A549 (cell line): ENCODE data around the gene ACOD1. TPM values are rescaled to one million over a fixed set of nuclear protein-coding genes. Genes with fewer than 3 reads are reported as not detected.

ENCODE experiments used
- ATAC-seq, 2 experiments: fragments of 200-7000 bp in 1 of 2; fragments of >200 bp in 1 of 2; cut with Nextera tagmentation in 1 of 2; cut with Tn5 transposase in 1 of 2; 3 replicates each; pipeline versions ENCODE4 v1.8.0 to v1.9.1; 2018 to 2020; ENCODE audit warnings: mild to moderate bottlenecking in 1 of 2, moderate library complexity in 1 of 2
- CTCF ChIA-PET: fragments of 300-600 bp; sonication (Branson Sonifier 250); formaldehyde crosslinking; extraction: SDS; loops from one replicate; lab custom pipeline; 2021; ENCODE audit warnings: antibody characterized with exemption, inconsistent platforms; lab: Yijun Ruan, JAX
- POLR2A ChIA-PET: fragments of 350-600 bp; formaldehyde crosslinking; extraction: SDS; loops from one replicate; lab custom pipeline; 2021; ENCODE audit warnings: antibody characterized with exemption, inconsistent platforms; lab: Yijun Ruan, JAX
- DNase-seq, 2 experiments: peaks; one replicate each; pipeline versions ENCODE4 v3.0.0 to v3.0.0-alpha.2; 2011 to 2016; ENCODE audit warnings: low read depth in 1 of 2, low spot score in 1 of 2
- FAIRE-seq: peaks from 2 replicates; lab custom pipeline; 2011; peaks lifted over from hg19 to GRCh38; lab: Jason Lieb, UNC
- H3K27ac ChIP-seq, 2 experiments: fragments of >200 bp; sonication (Bioruptor Twin); formaldehyde crosslinking; 3 replicates each; pipeline ENCODE4 v1.5.1; 2016 to 2017
- H3K4me1 ChIP-seq: fragments of >200 bp; sonication (Bioruptor Twin); formaldehyde crosslinking; 3 replicates; pipeline ENCODE4 v1.6.1; 2016
- H3K4me2 ChIP-seq: fragments of >200 bp; sonication (Bioruptor Twin); formaldehyde crosslinking; 3 replicates; pipeline ENCODE4 v1.6.1; 2016
- H3K4me3 ChIP-seq: fragments of >200 bp; sonication (Bioruptor Twin); formaldehyde crosslinking; 3 replicates; pipeline ENCODE4 v1.5.1; 2016
- H3K9me3 ChIP-seq: fragments of >200 bp; sonication (Bioruptor Twin); formaldehyde crosslinking; 3 replicates; pipeline ENCODE4 v1.6.1; 2016
- BCL3 ChIP-seq: fragments of >200 bp; sonication (Bioruptor Twin); formaldehyde crosslinking; IDR thresholded peaks from 3 replicates; pipeline ENCODE4 v1.6.1; 2016
- BHLHE40 ChIP-seq: IDR thresholded peaks from 2 replicates; pipeline ENCODE4 v1.6.1; 2012; ENCODE audit warnings: low read depth, low read length, inconsistent platforms
- CBX8 ChIP-seq: fragments of 200-600 bp; sonication (generic); IDR thresholded peaks from 2 replicates; pipeline ENCODE4 v1.6.1; 2016
- CEBPB ChIP-seq, 2 experiments: fragments of >200 bp in 1 of 2; sonication (Bioruptor Twin) in 1 of 2; formaldehyde crosslinking in 1 of 2; IDR thresholded peaks; 2 replicates each; pipeline ENCODE4 v1.6.1; 2012 to 2016
- CHD2 ChIP-seq: fragments of 150-350 bp; IDR thresholded peaks from 2 replicates; pipeline ENCODE4 v1.6.1; 2014; ENCODE audit warnings: low read length; ENCODE audit not compliant: partially characterized antibody
- CTCF ChIP-seq: fragments of >200 bp; sonication (Bioruptor Twin); formaldehyde crosslinking; IDR thresholded peaks from 3 replicates; pipeline ENCODE4 v1.5.1; 2016
- EHMT2 ChIP-seq: fragments of 200-600 bp; sonication (generic); IDR thresholded peaks from 2 replicates; pipeline ENCODE4 v1.6.1; 2016; ENCODE audit warnings: antibody characterized with exemption, low read depth, mild to moderate bottlenecking, moderate library complexity
- FOSL2 ChIP-seq, 2 experiments: fragments of 450-650 bp in 1 of 2; fragments of >200 bp in 1 of 2; sonication (Bioruptor Twin) in 1 of 2; formaldehyde crosslinking; IDR thresholded peaks; 2 replicates each; pipeline versions ENCODE4 v1.5.0 to v1.6.1; 2016 to 2020; ENCODE audit warnings: mild to moderate bottlenecking in 1 of 2, moderate library complexity in 1 of 2
- HES2 ChIP-seq: fragments of >200 bp; sonication (Bioruptor Twin); formaldehyde crosslinking; IDR thresholded peaks from 2 replicates; pipeline ENCODE4 v1.6.1; 2016
- HOXA7 ChIP-seq: fragments of 250-450 bp; sonication (Bioruptor Pico); IDR thresholded peaks from 2 replicates; pipeline ENCODE4 v1.5.0; 2020; ENCODE audit warnings: mild to moderate bottlenecking, moderate library complexity
- JUN ChIP-seq, 2 experiments: fragments of >200 bp; sonication (Bioruptor Twin); formaldehyde crosslinking; IDR thresholded peaks; 2 replicates in 1 of 2; 3 replicates in 1 of 2; pipeline ENCODE4 v1.6.1; 2016 to 2017
- MAX ChIP-seq: IDR thresholded peaks from 2 replicates; pipeline ENCODE4 v1.6.1; 2012
- NPAS2 ChIP-seq: fragments of 250-450 bp; sonication (Bioruptor Pico); IDR thresholded peaks from 2 replicates; pipeline ENCODE4 v1.8.0; 2022; ENCODE audit warnings: mild to moderate bottlenecking, moderate library complexity, borderline replicate concordance
- PHF8 ChIP-seq: fragments of 200-600 bp; sonication (generic); IDR thresholded peaks from 2 replicates; pipeline ENCODE4 v1.6.1; 2016; ENCODE audit warnings: low read depth, mild to moderate bottlenecking, antibody characterized with exemption, moderate library complexity, borderline replicate concordance
- POLR2AphosphoS2 ChIP-seq: conservative IDR thresholded peaks from 2 replicates; pipeline ENCODE4 v1.6.1; 2012; ENCODE audit warnings: low read length, improper control_type of control experiment, inconsistent platforms
- RARB ChIP-seq: fragments of 250-450 bp; sonication (Bioruptor Pico); IDR thresholded peaks from 2 replicates; pipeline ENCODE4 v1.8.0; 2021; ENCODE audit warnings: mild to moderate bottlenecking, moderate library complexity
- REST ChIP-seq: fragments of 200-600 bp; sonication (generic); IDR thresholded peaks from 2 replicates; pipeline ENCODE4 v1.6.1; 2016; ENCODE audit warnings: antibody characterized with exemption, mild to moderate bottlenecking, moderate library complexity
- TFCP2L1 ChIP-seq: fragments of 250-450 bp; sonication (Bioruptor Pico); IDR thresholded peaks from 2 replicates; pipeline ENCODE4 v1.5.0; 2021; ENCODE audit warnings: mild to moderate bottlenecking
- WGBS: methylation state at CpG from one replicate; pipeline ENCODE4 v1.1.6; 2017; ENCODE audit errors: missing lambda C conversion rate; 5-methylcytosine and 5-hydroxymethylcytosine counted together
- polyA plus RNA-seq, 4 experiments: library from polyadenylated mRNA; depleted of rRNA in 3 of 4; stranded (reverse); fragments of >200 nt; fragmentation: RNase III in 1 of 4; extraction: RNeasy Plus Mini Kit Qiagen cat#74134 plus additional on column Dnase treatment in 1 of 4; gene quantifications; 2 replicates in 3 of 4; 3 replicates in 1 of 4; pipeline ENCODE4 v1.2.3, GENCODE V29; 2011 to 2017

Gene ACOD1
- polyA plus RNA-seq, 2 of the 4 experiments (the other 2 are of a cell fraction): not detected

- CTCF ChIA-PET: no interaction called here
Measured at GRCh38 chr13:76954538-76954937, 6.2 kb downstream of the ACOD1 start.

GRCh38 chr13:76955193-76955592, 6.9 kb downstream of the ACOD1 start:
- CTCF ChIA-PET: interaction anchor here (0.9 kb wide), 1 partner anchor 9 kb away, joined by 3 read pairs; no protein-coding TSS in a partner anchor

More at GRCh38 chr13:76954538-76954937, 6.2 kb downstream of the ACOD1 start:
- POLR2A ChIA-PET: no interaction called here
- Histone ChIP-seq H3K4me2 (no peak overlapping the region), H3K27ac (no peak overlapping the region), H3K4me1 (no peaks in the 10 kb centered on the region), H3K4me3 (no peak overlapping the region), H3K9me3 (no peaks in the 10 kb centered on the region; the same call in 2 of the 3 replicates)
- TF ChIP-seq REST (peak; percentile 77), PHF8 (no peak)
- 3% methylated on average over 1 of the region's 6 CpGs for WGBS
- FAIRE-seq: no peak
- DNase-seq: no peak
- ATAC-seq: no peak

GRCh38 chr13:76955661-76956060, 7.3 kb downstream of the ACOD1 start:
- DNase-seq (no peak), FAIRE-seq (no peak), ATAC-seq (no peak)
- H3K9me3 ChIP-seq: peaks cover 2% of the 10 kb centered on the region; the same call in 1 of the 3 replicates
- TF ChIP-seq EHMT2: no peak
- TF ChIP-seq JUN (IDR thresholded peaks at IDR 0.05): no peak
- TF ChIP-seq CBX8: no peak
- TF ChIP-seq BCL3: no peak
- no peak for TF ChIP-seq CTCF
- no peak for TF ChIP-seq POLR2AphosphoS2
- no peak for TF ChIP-seq NPAS2 (CRISPR knock-in tag)
- TF ChIP-seq CHD2: no peak
- TF ChIP-seq BHLHE40: no peak
- TF ChIP-seq CEBPB (IDR thresholded peaks at IDR 0.05): no peak
- no peak for TF ChIP-seq RARB
- no peak for TF ChIP-seq FOSL2 (IDR thresholded peaks at IDR 0.05)
- no peak for TF ChIP-seq FOSL2 (CRISPR knock-in tag; IDR thresholded peaks at IDR 0.05)
- H3K4me2 ChIP-seq: no peak overlapping the region
- H3K27ac ChIP-seq: no peak overlapping the region
- H3K4me3 ChIP-seq: no peak overlapping the region
- WGBS: 27% methylated on average over 5 of the region's 5 CpGs
- no peaks in the 10 kb centered on the region for H3K4me1 ChIP-seq
- ChIA-PET POLR2A (no interaction called here), CTCF (interaction anchor here (0.9 kb wide), 1 partner anchor 9 kb away, joined by 3 read pairs; no protein-coding TSS in a partner anchor)

More at GRCh38 chr13:76955193-76955592, 6.9 kb downstream of the ACOD1 start:
- POLR2A ChIA-PET: no interaction called here
- Histone ChIP-seq H3K27ac (no peak overlapping the region), H3K4me2 (no peak overlapping the region), H3K9me3 (peaks cover 2% of the 10 kb centered on the region; the same call in 1 of the 3 replicates), H3K4me1 (no peaks in the 10 kb centered on the region), H3K4me3 (no peak overlapping the region)
- ATAC-seq (no peak), FAIRE-seq (no peak), DNase-seq (no peak)
- 51% methylated on average over 4 of the region's 4 CpGs for WGBS
- TF ChIP-seq MAX (no peak), PHF8 (no peak), HOXA7 (CRISPR knock-in tag) (no peak), TFCP2L1 (CRISPR knock-in tag) (no peak), HES2 (no peak)
